GM12878 (cell line): ENCODE results near the gene SPINK4. TPM values are rescaled to one million over a fixed set of nuclear protein-coding genes. Genes with fewer than 3 reads are reported as not detected.

Experiments
- ATAC-seq: fragments of 200-7000 bp; cut with Tn5 transposase; 3 replicates; pipeline ENCODE4 v1.9.1; 2020; ENCODE audit warnings: mild to moderate bottlenecking, moderate library complexity
- BruUV-seq: library from RNA; stranded (reverse); fragments of 400-500 nt; replicated peaks from 2 replicates; lab custom pipeline; 2021; lab: Mats Ljungman, UMichigan
- CTCF ChIA-PET: fragments of 300-600 bp; sonication (Branson Sonifier 250); formaldehyde crosslinking; extraction: SDS; loops from one replicate; lab custom pipeline; 2021; ENCODE audit warnings: inconsistent platforms; lab: Yijun Ruan, JAX
- POLR2A ChIA-PET: fragments of 350-600 bp; formaldehyde crosslinking; extraction: SDS; loops from one replicate; lab custom pipeline; 2021; ENCODE audit warnings: inconsistent platforms; lab: Charles Lee
- RAD21 ChIA-PET: fragments of 300-600 bp; sonication (Branson Sonifier 250); formaldehyde crosslinking; loops from one replicate; lab custom pipeline; 2023; ENCODE audit warnings: antibody characterized with exemption; ENCODE audit not compliant: unreplicated experiment; lab: Charles Lee
- SMC1A ChIA-PET: fragments of 300-600 bp; sonication (Branson Sonifier 250); formaldehyde crosslinking; loops from one replicate; lab custom pipeline; 2023; ENCODE audit not compliant: unreplicated experiment, uncharacterized antibody; lab: Charles Lee
- DNase-seq: peaks from one replicate; pipeline ENCODE4 v3.0.0-alpha.2; 2011; ENCODE audit warnings: low read depth, low spot score
- FAIRE-seq: peaks from 3 replicates; lab custom pipeline; 2011; peaks lifted over from hg19 to GRCh38; lab: Jason Lieb, UNC
- H2AFZ ChIP-seq: 2 replicates; pipeline ENCODE4 v1.6.0; 2011; ENCODE audit warnings: low read depth, low read length, control low read depth; ENCODE audit not compliant: control insufficient read depth
- H3K27ac ChIP-seq: 2 replicates; pipeline ENCODE4 v1.5.1; 2011; ENCODE audit warnings: control low read depth; ENCODE audit not compliant: control insufficient read depth, insufficient read depth
- H3K27me3 ChIP-seq, 2 experiments: replicated peaks in 1 of 2; 2 replicates each; pipeline versions ENCODE4 v1.6.0 to v1.6.1; 2011; ENCODE audit warnings: low read length in 1 of 2; ENCODE audit not compliant: control insufficient read depth in 2 of 2, insufficient read depth in 2 of 2
- H3K36me3 ChIP-seq, 2 experiments: 2 replicates each; pipeline ENCODE4 v1.5.1; 2011; ENCODE audit warnings: low read length in 1 of 2; ENCODE audit not compliant: control insufficient read depth in 2 of 2, insufficient read depth in 2 of 2
- H3K4me1 ChIP-seq: 2 replicates; pipeline ENCODE4 v1.6.1; 2011; ENCODE audit warnings: mild to moderate bottlenecking, low read length, moderate library complexity, mixed read lengths; ENCODE audit not compliant: control insufficient read depth, insufficient read depth
- H3K4me2 ChIP-seq: 2 replicates; pipeline ENCODE4 v1.6.0; 2011; ENCODE audit warnings: control low read depth; ENCODE audit not compliant: control insufficient read depth, insufficient read depth
- H3K4me3 ChIP-seq: fragments of 200-600 bp; sonication (generic); 2 replicates; pipeline ENCODE4 v1.5.1; 2016
- H3K79me2 ChIP-seq: 2 replicates; pipeline ENCODE4 v1.6.0; 2011; ENCODE audit warnings: low read length; ENCODE audit not compliant: control insufficient read depth, insufficient read depth
- H3K9ac ChIP-seq: 2 replicates; pipeline ENCODE4 v1.8.0; 2011; ENCODE audit warnings: low read length, control low read depth, mixed read lengths; ENCODE audit not compliant: control insufficient read depth, insufficient read depth
- H3K9me3 ChIP-seq: replicated peaks from 3 replicates; pipeline ENCODE4 v1.5.1; 2011; ENCODE audit warnings: mild to moderate bottlenecking, low read length; ENCODE audit not compliant: control insufficient read depth, insufficient read depth
- H4K20me1 ChIP-seq: 2 replicates; pipeline ENCODE4 v1.6.0; 2011; ENCODE audit not compliant: control insufficient read depth, insufficient read depth
- EGR1 ChIP-seq, 2 experiments: IDR thresholded peaks; 1 replicate in 1 of 2; 2 replicates in 1 of 2; pipeline ENCODE4 v1.6.1; 2011 to 2012; ENCODE audit warnings: low read depth in 2 of 2, low read length in 2 of 2, borderline replicate concordance in 1 of 2, mild to moderate bottlenecking in 1 of 2, moderate library complexity in 1 of 2
- MYC ChIP-seq: IDR thresholded peaks from 2 replicates; pipeline ENCODE4 v1.6.1; 2011; ENCODE audit warnings: mild to moderate bottlenecking, low read length, moderate library complexity, inconsistent platforms; ENCODE audit not compliant: insufficient read depth, insufficient replicate concordance, insufficient read length, severe bottlenecking
- TARDBP ChIP-seq: IDR thresholded peaks from 2 replicates; pipeline ENCODE4 v1.6.1; 2016; ENCODE audit warnings: borderline replicate concordance
- YY1 ChIP-seq: IDR thresholded peaks from 2 replicates; pipeline ENCODE4 v1.6.1; 2011; ENCODE audit warnings: low read depth, mild to moderate bottlenecking, low read length
- WGBS: methylation state at CpG from one replicate; pipeline ENCODE4 v1.1.6; 2016; ENCODE audit warnings: low lambda C conversion rate; ENCODE audit not compliant: insufficient replicate concordance, insufficient coverage; ENCODE audit errors: missing lambda C conversion rate; 5-methylcytosine and 5-hydroxymethylcytosine counted together
- in situ Hi-C: fragments of 300-500 bp; cut with MboI; formaldehyde crosslinking; loops from 9 replicates; pipeline ENCODE4 v1.14.3; 2018; ENCODE audit warnings: mixed read lengths
- intact Hi-C: fragments of 100-400 bp; cut with micrococcal nuclease; formaldehyde crosslinking; loops from one replicate; pipeline ENCODE4 v1.14.2; 2022; ENCODE audit not compliant: unreplicated experiment
- polyA plus RNA-seq, 11 experiments: library from polyadenylated mRNA; depleted of rRNA in 4 of 11; unstranded in 6 of 11; stranded (reverse) in 5 of 11; fragments of >200 nt; fragmentation: Nextera tagmentation in 4 of 11; fragmentation: Illumina TruSeq in 1 of 11; extraction: Ambion mirVana in 4 of 11; extraction: Trizol in 1 of 11; gene quantifications; 1 replicate in 1 of 11; 2 replicates in 10 of 11; pipeline versions ENCODE4 v1.2.1 to v1.2.3, GENCODE V29; 2011 to 2016; ENCODE audit warnings: inconsistent platforms in 2 of 11, missing spikeins in 2 of 11, low read depth in 1 of 11
- total RNA-seq, 4 experiments: library from RNA; depleted of rRNA in 3 of 4; stranded (reverse); fragments of >200 nt in 3 of 4; fragmentation: Illumina TruSeq in 1 of 4; extraction: Trizol in 1 of 4; gene quantifications; 2 replicates each; pipeline versions ENCODE4 v1.2.1 to v1.2.3, GENCODE V29; 2013 to 2021

SPINK4 gene
- total and polyA plus RNA-seq, 10 of the 15 experiments (the other 5 are each of a cell fraction or from before 2014, with no cell fraction given): not detected

- ATAC-seq: no peak
- Histone ChIP-seq H3K79me2 (peaks cover 37% of the 10 kb centered on the region), H3K4me3 (no peak overlapping the region), H4K20me1 (no peaks in the 10 kb centered on the region), H3K27ac (peak overlapping the region; percentile 100), H3K9me3 (no peaks in the 10 kb centered on the region), H3K36me3 (peaks cover 0 to 5% of the 10 kb centered on the region in 2 experiments; a peak in 1 of 4 replicates), H3K27me3 (no peaks in the 10 kb centered on the region), H3K9ac (peak overlapping the region; percentile 99; the same call in 1 of the 2 replicates), H2AFZ (no peak overlapping the region), H3K4me2 (peak overlapping the region; percentile 87; the same call in 1 of the 2 replicates), H3K4me1 (peaks cover 5% of the 10 kb centered on the region)
- CTCF ChIA-PET: interaction anchor here (1.7 to 3.5 kb wide), 2 partner anchors 30 to 164 kb away, joined by 4 to 27 read pairs; no protein-coding TSS in a partner anchor
- TF ChIP-seq MYC (no peak), YY1 (no peak)
- intact Hi-C loops: loop anchor here (10.0 kb wide), 1 partner anchor 166 kb away; no protein-coding TSS in a partner anchor
- RAD21 ChIA-PET: interaction anchor here (1.7 kb wide), 1 partner anchor 164 kb away, joined by 5 read pairs; no protein-coding TSS in a partner anchor
- no peak for FAIRE-seq
- in situ Hi-C loops: no loop called here
- 87% methylated on average over 10 of the region's 14 CpGs for WGBS
- SMC1A ChIA-PET: no interaction called here
- no peak for DNase-seq
- BruUV-seq: no TSS peak
- POLR2A ChIA-PET: interaction anchor here (1.1 to 1.5 kb wide), 2 partner anchors 23 to 62 kb away, joined by 5 to 10 read pairs; no protein-coding TSS in a partner anchor
These were observed 49.0 kb downstream of the SPINK4 start for GRCh38 chr9:33288828-33289483.

DNA sequence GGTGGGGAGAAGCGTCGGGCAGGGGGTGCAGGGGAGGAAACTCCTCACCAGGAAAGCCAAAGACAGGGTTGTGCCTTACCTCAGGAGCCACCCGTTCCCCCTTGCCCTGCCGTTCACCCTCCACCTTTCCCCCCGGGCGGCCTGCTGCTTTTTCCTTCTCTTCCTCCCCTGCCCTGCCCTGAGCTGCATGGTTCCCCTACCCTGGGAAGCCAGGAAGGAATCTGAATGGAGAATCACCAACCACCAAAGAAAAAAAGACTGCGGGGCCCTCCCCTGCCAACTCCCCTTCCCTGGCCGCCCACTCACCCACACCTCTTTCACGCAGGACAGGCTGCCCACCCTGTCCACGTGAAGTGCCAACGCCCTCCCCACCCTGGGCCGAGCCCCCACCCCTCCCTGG lies 49.5 kb downstream of the SPINK4 start:
- CTCF ChIA-PET: interaction anchor here (0.8 to 1.7 kb wide), 5 partner anchors 11 to 164 kb away, joined by 3 to 7 read pairs (median 4); no protein-coding TSS in a partner anchor

More for the DNA sequence above, 49.5 kb downstream of the SPINK4 start:
- Histone ChIP-seq H3K27ac (peak overlapping the region; percentile 100), H3K9me3 (no peaks in the 10 kb centered on the region), H4K20me1 (no peaks in the 10 kb centered on the region), H3K27me3 (no peaks in the 10 kb centered on the region), H2AFZ (no peak overlapping the region), H3K9ac (peak overlapping the region; percentile 99), H3K4me1 (peaks cover 8% of the 10 kb centered on the region), H3K4me3 (peak overlapping the region; percentile 77; the same call in 1 of the 2 replicates), H3K36me3 (peaks cover 0 to 8% of the 10 kb centered on the region in 2 experiments; a peak in 1 of 4 replicates), H3K4me2 (peak overlapping the region; percentile 87), H3K79me2 (peaks cover 43% of the 10 kb centered on the region)
- DNase-seq (no peak), FAIRE-seq (no peak), ATAC-seq (peak; percentile 16)
- in situ Hi-C loops: no loop called here
- intact Hi-C loops: loop anchor here (10.0 kb wide), 1 partner anchor 165 kb away; no protein-coding TSS in a partner anchor
- TF ChIP-seq EGR1 (IDR thresholded peaks at IDR 0.05; ENCODE audit: borderline replicate concordance in 1 of 2, low read depth in 2 of 2, low read length in 2 of 2) (peak in 1 of 2 experiments; percentile 45; a peak in 1 of 3 replicates), TARDBP (no peak)
- SMC1A ChIA-PET: interaction anchor here (1.0 kb wide), 3 partner anchors 11 to 184 kb away, joined by 3 to 5 read pairs (median 3); partner anchors contain the start of gene NOL6
- no TSS peak for BruUV-seq
- RAD21 ChIA-PET: interaction anchor here (0.9 to 1.7 kb wide), 6 partner anchors 13 to 185 kb away, joined by 3 to 6 read pairs (median 4); partner anchors contain the start of genes B4GALT1 and NOL6
- WGBS: 3% methylated on average over 4 of the region's 12 CpGs
- POLR2A ChIA-PET: interaction anchor here (0.8 to 1.5 kb wide), 7 partner anchors 9 to 263 kb away, joined by 3 to 10 read pairs (median 4); partner anchors contain the start of gene BAG1
